SU-DHL-6 (cell line): ENCODE data around the gene LOXHD1.

Experiments
- H2AFZ ChIP-seq: fragments of 200-600 bp; sonication (generic); 2 replicates; pipeline ENCODE4 v1.6.1; 2014; ENCODE audit warnings: low read depth, mild to moderate bottlenecking, moderate library complexity, mixed read lengths, antibody characterized with exemption, low read length; ENCODE audit not compliant: severe bottlenecking
- H3F3A ChIP-seq: fragments of 200-600 bp; shearing (Covaris generic); 2 replicates; pipeline ENCODE4 v1.6.0; 2016; ENCODE audit warnings: antibody characterized with exemption, mild to moderate bottlenecking; ENCODE audit not compliant: insufficient read depth
- H3K27ac ChIP-seq: fragments of 200-600 bp; sonication (generic); 2 replicates; pipeline ENCODE4 v1.5.1; 2016; ENCODE audit warnings: low read depth, mild to moderate bottlenecking, low read length, moderate library complexity, mixed read lengths
- H3K27me3 ChIP-seq: fragments of 200-600 bp; sonication (generic), shearing (Covaris generic); 2 replicates; pipeline ENCODE4 v1.6.0; 2014; ENCODE audit warnings: mild to moderate bottlenecking, low read length
- H3K36me3 ChIP-seq: fragments of 200-600 bp; sonication (generic); 2 replicates; pipeline ENCODE4 v1.6.1; 2014; ENCODE audit warnings: mild to moderate bottlenecking, low read length, mixed read lengths
- H3K4me2 ChIP-seq: fragments of 300-600, 200-600 bp; shearing (Covaris generic), sonication (generic); 2 replicates; pipeline ENCODE4 v1.6.0; 2014; ENCODE audit warnings: low read length, low read depth, mild to moderate bottlenecking; ENCODE audit not compliant: poor library complexity, severe bottlenecking
- H3K4me3 ChIP-seq: fragments of 200-600 bp; sonication (generic); 2 replicates; pipeline ENCODE4 v1.5.1; 2014; ENCODE audit warnings: antibody characterized with exemption, low read length, mild to moderate bottlenecking, mixed read lengths; ENCODE audit not compliant: insufficient read depth, poor library complexity, severe bottlenecking
- H3K79me2 ChIP-seq: fragments of 200-600 bp; sonication (generic); 2 replicates; pipeline ENCODE4 v1.6.1; 2014; ENCODE audit warnings: mild to moderate bottlenecking, low read length, moderate library complexity; ENCODE audit not compliant: insufficient read depth
- H3K9ac ChIP-seq: fragments of 200-600 bp; sonication (generic); 2 replicates; pipeline ENCODE4 v1.7.0; 2014; ENCODE audit warnings: mild to moderate bottlenecking, low read length
- H3K9me2 ChIP-seq: fragments of 200-600 bp; sonication (generic); replicated peaks from 2 replicates; pipeline ENCODE4 v1.6.1; 2014; ENCODE audit warnings: low read length; ENCODE audit not compliant: insufficient read depth
- H3K9me3 ChIP-seq: fragments of 200-600 bp; sonication (generic); 2 replicates; pipeline ENCODE4 v1.6.1; 2014; ENCODE audit warnings: low read length, mixed read lengths; ENCODE audit not compliant: insufficient read depth
- H4K20me1 ChIP-seq: fragments of 200-600 bp; sonication (generic); 2 replicates; pipeline ENCODE4 v1.6.1; 2014; ENCODE audit warnings: low read depth, mild to moderate bottlenecking, antibody characterized with exemption, low read length, moderate library complexity, mixed read lengths
- EZH2phosphoT487 ChIP-seq: fragments of 200-600 bp; sonication (generic), shearing (Covaris generic); conservative IDR thresholded peaks from 2 replicates; pipeline ENCODE4 v1.6.1; 2018; ENCODE audit warnings: mild to moderate bottlenecking, antibody characterized with exemption, low read length, moderate library complexity, mixed read lengths
- TF ChIP-seq, protein P1 (sequence below): fragments of 200-600 bp; sonication (generic); IDR thresholded peaks from one replicate; pipeline ENCODE4 v1.5.1; 2017; ENCODE audit warnings: antibody characterized with exemption, mild to moderate bottlenecking, low read length, moderate library complexity; ENCODE audit not compliant: insufficient read depth, poor library complexity, severe bottlenecking

The LOXHD1 gene

GRCh38 chr18:46538376-46538775 is 118.6 kb downstream of the LOXHD1 start:
- Histone ChIP-seq H4K20me1 (no peaks in the 10 kb centered on the region), H3K27me3 (no peaks in the 10 kb centered on the region), H3F3A (no peaks in the 10 kb centered on the region), H3K36me3 (no peaks in the 10 kb centered on the region), H3K9ac (no peak overlapping the region), H3K4me3 (no peak overlapping the region), H2AFZ (no peak overlapping the region), H3K79me2 (no peaks in the 10 kb centered on the region), H3K27ac (no peak overlapping the region), H3K9me2 (no peaks in the 10 kb centered on the region), H3K9me3 (no peaks in the 10 kb centered on the region), H3K4me2 (no peak overlapping the region)
- TF ChIP-seq, protein P1, sequence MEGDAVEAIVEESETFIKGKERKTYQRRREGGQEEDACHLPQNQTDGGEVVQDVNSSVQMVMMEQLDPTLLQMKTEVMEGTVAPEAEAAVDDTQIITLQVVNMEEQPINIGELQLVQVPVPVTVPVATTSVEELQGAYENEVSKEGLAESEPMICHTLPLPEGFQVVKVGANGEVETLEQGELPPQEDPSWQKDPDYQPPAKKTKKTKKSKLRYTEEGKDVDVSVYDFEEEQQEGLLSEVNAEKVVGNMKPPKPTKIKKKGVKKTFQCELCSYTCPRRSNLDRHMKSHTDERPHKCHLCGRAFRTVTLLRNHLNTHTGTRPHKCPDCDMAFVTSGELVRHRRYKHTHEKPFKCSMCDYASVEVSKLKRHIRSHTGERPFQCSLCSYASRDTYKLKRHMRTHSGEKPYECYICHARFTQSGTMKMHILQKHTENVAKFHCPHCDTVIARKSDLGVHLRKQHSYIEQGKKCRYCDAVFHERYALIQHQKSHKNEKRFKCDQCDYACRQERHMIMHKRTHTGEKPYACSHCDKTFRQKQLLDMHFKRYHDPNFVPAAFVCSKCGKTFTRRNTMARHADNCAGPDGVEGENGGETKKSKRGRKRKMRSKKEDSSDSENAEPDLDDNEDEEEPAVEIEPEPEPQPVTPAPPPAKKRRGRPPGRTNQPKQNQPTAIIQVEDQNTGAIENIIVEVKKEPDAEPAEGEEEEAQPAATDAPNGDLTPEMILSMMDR = no peak
- TF ChIP-seq EZH2phosphoT487 = no peak

GRCh38 chr18:46536215-46536874 is 120.7 kb downstream of the LOXHD1 start:
- Histone ChIP-seq H3K4me3 (no peak overlapping the region), H3K9me2 (no peaks in the 10 kb centered on the region), H2AFZ (no peak overlapping the region), H3K27me3 (no peaks in the 10 kb centered on the region), H3K36me3 (no peaks in the 10 kb centered on the region), H3F3A (no peaks in the 10 kb centered on the region), H3K9me3 (no peaks in the 10 kb centered on the region), H3K79me2 (no peaks in the 10 kb centered on the region), H3K9ac (no peak overlapping the region), H3K4me2 (no peak overlapping the region), H3K27ac (no peak overlapping the region), H4K20me1 (no peaks in the 10 kb centered on the region)
- TF ChIP-seq EZH2phosphoT487 = no peak
- TF ChIP-seq, protein P1 = no peak

DNA sequence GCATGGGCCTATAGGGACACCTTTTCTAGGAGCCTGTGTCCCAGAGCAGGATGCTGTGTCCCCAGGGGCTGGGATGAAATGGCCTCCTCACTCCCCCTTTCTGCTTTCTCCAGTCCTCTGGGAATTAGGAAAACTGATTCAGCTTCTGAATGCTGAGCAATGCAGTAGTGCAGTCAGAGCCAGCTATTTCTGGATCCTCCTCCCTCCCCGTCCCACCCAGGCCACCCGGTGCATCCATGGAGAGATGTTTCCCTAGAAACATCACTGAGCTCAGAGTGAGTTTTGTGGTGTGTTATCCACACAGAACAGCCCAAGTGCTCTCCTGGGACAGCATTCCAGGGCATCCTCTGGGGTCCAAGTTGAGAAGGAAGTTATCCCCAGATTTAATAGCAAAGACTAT is 125.5 kb downstream of the LOXHD1 start:
- H4K20me1 ChIP-seq = no peaks in the 10 kb centered on the region
- no peak overlapping the region for H2AFZ ChIP-seq
- H3K9me2 ChIP-seq = no peaks in the 10 kb centered on the region
- no peaks in the 10 kb centered on the region for H3K27me3 ChIP-seq
- TF ChIP-seq, protein P1 = no peak
- TF ChIP-seq EZH2phosphoT487 = no peak
- H3K4me3 ChIP-seq = no peak overlapping the region
- no peaks in the 10 kb centered on the region for H3K9me3 ChIP-seq
- no peak overlapping the region for H3K4me2 ChIP-seq
- no peaks in the 10 kb centered on the region for H3F3A ChIP-seq
- no peaks in the 10 kb centered on the region for H3K79me2 ChIP-seq
- H3K27ac ChIP-seq = no peak overlapping the region
- no peak overlapping the region for H3K9ac ChIP-seq
- H3K36me3 ChIP-seq = no peaks in the 10 kb centered on the region
